Kidney capillary endothelial cell (primary cell): ENCODE data around the gene PALM2AKAP2.

ENCODE experiments used
- DNase-seq: peaks from one replicate; pipeline ENCODE4 v3.0.0-alpha.2; 2018; ENCODE audit warnings: low spot score

Gene PALM2AKAP2

GRCh38 chr9:109779711-109780452, at the start of gene PALM2AKAP2:
PALM2AKAP2 (plus strand) TSS chr9:109780198; CDS start chr9:109780489, 291 bp downstream.
- DNase-seq = peak; percentile 37

GRCh38 chr9:109730228-109730627, 49.8 kb upstream of the PALM2AKAP2 start:
- DNase-seq = no peak

- DNase-seq = no peak
These were observed 46.3 kb upstream of the PALM2AKAP2 start for GRCh38 chr9:109733690-109734089.

GRCh38 chr9:109734814-109735213, 45.2 kb upstream of the PALM2AKAP2 start:
- no peak for DNase-seq

- no peak for DNase-seq
These were observed 44.2 kb upstream of the PALM2AKAP2 start for GRCh38 chr9:109735801-109736200.

GRCh38 chr9:109737295-109737694, 42.7 kb upstream of the PALM2AKAP2 start:
- DNase-seq = no peak

- DNase-seq = no peak
These were observed 40.2 kb upstream of the PALM2AKAP2 start for GRCh38 chr9:109739760-109740159.

GRCh38 chr9:109742776-109743348, 37.1 kb upstream of the PALM2AKAP2 start:
- no peak for DNase-seq

GRCh38 chr9:109743696-109744095, 36.3 kb upstream of the PALM2AKAP2 start:
- no peak for DNase-seq

- DNase-seq = no peak
These were observed 34.4 kb upstream of the PALM2AKAP2 start for GRCh38 chr9:109745335-109746283.

- no peak for DNase-seq
These were observed 28.7 kb upstream of the PALM2AKAP2 start for GRCh38 chr9:109751253-109751652.

GRCh38 chr9:109753308-109753707, 26.7 kb upstream of the PALM2AKAP2 start:
- no peak for DNase-seq

GRCh38 chr9:109755040-109755439, 25.0 kb upstream of the PALM2AKAP2 start:
- DNase-seq = no peak

- no peak for DNase-seq
These were observed 20.4 kb upstream of the PALM2AKAP2 start for GRCh38 chr9:109759589-109759988.

- no peak for DNase-seq
These were observed 14.7 kb upstream of the PALM2AKAP2 start for GRCh38 chr9:109765278-109765677.

- no peak for DNase-seq
These were observed 14.2 kb upstream of the PALM2AKAP2 start for GRCh38 chr9:109765830-109766229.

- DNase-seq = no peak
These were observed 13.6 kb upstream of the PALM2AKAP2 start for GRCh38 chr9:109766351-109766750.

GRCh38 chr9:109767404-109767803, 12.6 kb upstream of the PALM2AKAP2 start:
- no peak for DNase-seq

GRCh38 chr9:109767814-109768213, 12.2 kb upstream of the PALM2AKAP2 start:
- DNase-seq = no peak

- DNase-seq = no peak
These were observed 10.7 kb upstream of the PALM2AKAP2 start for GRCh38 chr9:109769250-109769649.

- no peak for DNase-seq
These were observed 9.9 kb upstream of the PALM2AKAP2 start for GRCh38 chr9:109770101-109770500.

GRCh38 chr9:109771087-109771486, 8.9 kb upstream of the PALM2AKAP2 start:
- DNase-seq = no peak
